Kidney glomerular epithelial cell (primary cell): Measurements from ENCODE around the gene MYCBP.
"Not testable (repeated sequence)": the region's sequence is repeated elsewhere in the genome, so short reads cannot be mapped to it uniquely, and the experiment has no call there.

ENCODE experiments used
- DNase-seq: peaks from one replicate; lab custom pipeline; 2025; lab: John Stamatoyannopoulos, UW

Gene MYCBP

GRCh38 chr1:38867208-38867607, 5.9 kb downstream of the MYCBP start:
- DNase-seq = no peak

DNA sequence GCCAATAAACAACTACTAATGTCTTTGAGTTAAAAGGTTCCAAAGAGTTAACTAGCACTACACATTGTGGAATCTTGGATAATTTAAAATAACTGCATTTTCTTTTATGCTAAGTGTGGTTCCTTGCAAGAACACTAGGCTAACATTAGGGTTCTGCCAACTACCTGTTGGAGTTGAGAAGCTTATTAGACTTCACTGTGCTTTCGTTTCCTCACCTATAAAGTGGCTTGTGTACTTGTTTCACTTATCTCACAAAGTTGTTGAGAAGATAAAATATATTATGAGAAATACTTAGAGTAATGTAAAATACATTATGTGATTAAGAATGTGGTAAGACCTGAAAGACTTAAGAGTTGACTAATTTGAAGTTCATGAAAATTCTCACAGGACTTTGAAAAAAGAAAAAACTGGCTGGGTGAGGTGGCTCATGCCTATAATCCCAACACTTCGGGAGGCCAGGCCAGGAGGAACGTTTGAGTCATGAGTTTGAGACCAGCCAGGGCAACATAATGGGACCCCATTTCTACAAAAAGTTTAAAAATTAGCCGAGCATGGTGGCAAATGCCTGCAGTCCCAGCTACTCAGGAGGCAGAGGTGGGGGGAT, 7.9 kb downstream of the MYCBP start:
- DNase-seq = no peak

DNA sequence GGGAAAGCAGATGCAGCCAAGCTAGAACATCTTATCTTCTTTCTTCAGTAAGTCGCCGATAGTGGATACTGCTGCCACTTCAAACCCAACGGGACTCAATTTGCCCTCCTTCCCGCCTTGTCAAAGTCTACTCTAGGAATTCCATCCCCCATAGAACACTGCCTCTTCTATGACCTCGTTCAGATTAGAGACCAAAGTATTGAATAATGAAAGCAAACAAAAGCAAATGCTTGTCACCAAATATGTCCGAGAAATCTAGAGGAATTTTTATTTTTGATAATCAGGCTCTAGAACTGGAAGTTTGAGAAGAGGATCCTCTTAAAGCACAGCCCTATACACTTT, 12.7 kb downstream of the MYCBP start:
- no peak for DNase-seq

DNA sequence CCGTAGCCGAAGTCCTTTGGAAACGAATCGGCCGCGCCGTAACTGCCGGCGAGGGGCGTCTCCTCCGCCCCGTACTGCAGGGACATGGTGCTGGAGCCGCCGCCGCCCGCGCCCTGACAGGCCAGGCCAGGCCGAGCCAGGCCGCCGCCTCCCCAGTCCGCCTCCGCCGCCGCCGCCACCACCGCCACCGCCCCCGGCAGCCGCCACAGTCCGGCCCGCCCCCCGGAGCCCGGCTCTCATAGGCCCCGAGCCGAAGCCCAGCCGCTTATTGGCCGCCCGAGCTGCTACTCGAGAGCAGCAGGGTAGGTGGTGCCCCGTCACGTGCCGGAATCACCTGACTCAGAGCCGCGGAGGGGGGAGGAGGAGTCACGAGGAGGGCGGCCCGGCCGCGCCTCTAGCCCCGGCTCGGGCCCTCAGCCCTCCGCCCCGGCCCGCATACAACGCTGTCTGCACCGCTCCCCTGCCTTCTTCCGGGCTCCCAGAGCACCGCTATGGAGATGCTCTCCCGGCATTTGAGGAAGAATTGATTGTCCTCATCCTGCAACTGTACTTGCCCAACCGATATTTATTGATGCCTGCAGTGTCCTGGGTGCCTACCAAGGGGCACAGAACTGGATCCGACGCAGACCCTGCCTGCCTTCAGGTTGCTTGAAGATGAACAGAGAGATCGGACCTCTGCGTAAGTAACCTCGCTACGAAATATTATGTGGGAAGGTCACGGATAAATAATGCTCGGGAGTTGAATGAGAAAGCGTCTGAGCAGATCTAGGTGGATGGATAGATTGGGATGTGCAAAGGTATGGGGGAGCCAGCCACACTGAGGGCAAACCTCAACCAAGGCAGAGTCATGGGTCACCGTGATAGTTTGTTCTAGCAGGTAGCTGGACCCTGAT, 13.3 kb downstream of the MYCBP start, which contains the start of gene RRAGC:
Gene RRAGC, minus strand, starts transcription at position 212 of the 893 bp plus-strand sequence. Its CDS starts 126 bp downstream, at position 86.
- peak; percentile 94 for DNase-seq

DNA sequence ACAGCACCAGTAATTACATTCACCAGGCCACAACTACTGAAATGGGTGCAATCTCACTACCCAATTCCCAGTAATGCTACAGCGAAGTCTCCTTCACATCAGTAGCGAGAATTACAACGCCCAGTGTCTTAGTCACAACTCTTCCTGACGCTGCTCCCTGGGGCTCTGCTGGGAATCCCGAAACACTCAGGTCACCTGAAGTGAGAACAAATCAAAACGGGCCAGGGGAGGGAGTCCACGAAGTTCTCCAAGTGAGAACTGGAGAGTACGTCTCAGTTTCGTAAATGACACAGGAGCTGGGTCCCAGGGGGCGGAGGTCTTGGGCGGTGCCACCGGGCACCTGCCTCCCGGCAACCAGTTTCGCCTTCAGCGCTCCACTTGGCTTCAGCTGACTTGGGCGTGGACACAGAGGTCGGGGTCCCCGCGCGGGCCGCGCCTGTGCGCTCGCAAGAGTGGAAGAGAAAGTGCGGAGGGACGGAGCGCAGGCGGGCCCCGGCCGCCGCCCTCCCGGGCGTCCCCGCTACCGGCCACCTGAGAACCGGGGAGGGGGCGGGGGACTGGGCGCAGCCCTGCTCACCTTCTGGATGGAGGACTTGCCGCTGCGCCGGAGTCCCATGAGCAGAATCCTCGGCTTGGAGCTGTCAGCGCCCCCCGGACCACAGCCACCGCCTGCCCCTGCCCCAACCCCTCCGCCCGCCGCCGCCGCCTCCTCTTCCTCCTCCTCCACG, 14.2 kb downstream of the MYCBP start:
- peak; percentile 73 for DNase-seq

DNA sequence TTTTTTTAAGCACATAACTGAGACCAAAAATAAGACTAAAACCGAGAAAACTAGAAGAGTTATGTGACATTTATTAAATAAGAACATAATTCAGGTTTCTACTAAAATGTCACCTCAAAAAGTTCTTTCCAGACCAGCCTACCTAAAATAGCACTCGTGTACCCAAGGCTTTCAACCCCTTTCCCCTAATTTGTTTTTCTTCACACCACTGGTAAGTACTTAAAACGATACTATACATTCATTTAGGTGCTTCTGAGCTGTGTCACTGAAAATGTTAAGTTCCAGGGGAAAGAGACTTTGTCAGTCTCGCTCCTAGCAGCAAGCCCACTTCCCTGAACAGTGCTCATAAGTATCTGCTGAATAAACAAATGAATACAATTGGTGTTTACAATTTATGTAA, 20.4 kb downstream of the MYCBP start:
- DNase-seq = no peak

GRCh38 chr1:38848071-38848470, 25.1 kb downstream of the MYCBP start:
- no peak for DNase-seq

DNA sequence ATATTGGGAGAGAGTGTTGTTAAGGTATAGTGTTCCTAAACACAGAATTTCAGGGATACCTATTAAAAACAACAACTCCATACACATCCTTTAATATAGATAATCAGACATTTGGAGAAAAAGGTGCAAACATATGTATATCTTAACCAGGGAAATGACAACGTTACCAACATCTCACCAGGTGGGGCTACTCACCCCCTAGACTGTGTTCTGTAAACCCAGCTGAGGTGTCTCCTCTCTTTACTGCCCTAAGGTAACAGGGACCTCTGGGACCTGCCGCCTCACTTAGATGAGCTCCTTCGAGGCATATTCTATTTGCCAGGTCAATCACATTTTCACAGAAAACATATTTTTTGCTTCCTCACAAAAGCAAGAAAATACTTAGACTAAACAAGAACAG, 26.9 kb downstream of the MYCBP start:
- no peak for DNase-seq

DNA sequence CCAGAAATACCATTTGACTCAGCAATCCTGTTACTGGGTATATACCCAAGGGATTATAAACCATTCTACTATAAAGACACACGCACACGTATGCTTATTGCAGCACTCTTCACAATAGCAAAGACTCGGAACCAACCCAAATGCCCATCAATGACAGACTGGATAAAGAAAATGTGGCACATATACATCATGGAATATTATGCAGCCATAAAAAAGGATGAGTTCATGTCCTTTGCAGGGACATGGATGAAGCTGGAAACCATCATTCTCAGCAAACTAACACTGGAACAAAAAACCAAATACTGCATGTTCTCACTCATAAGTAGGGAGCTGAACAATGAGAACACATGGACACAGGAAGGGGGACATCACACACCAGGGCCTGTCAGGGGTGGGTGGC, 28.1 kb downstream of the MYCBP start:
- DNase-seq = not testable (repeated sequence)

GRCh38 chr1:38840281-38840680, 32.9 kb downstream of the MYCBP start:
- DNase-seq = no peak

GRCh38 chr1:38839363-38839762, 33.8 kb downstream of the MYCBP start:
- no peak for DNase-seq

- DNase-seq = not testable (repeated sequence)
Observed at GRCh38 chr1:38836316-38836715, 36.8 kb downstream of the MYCBP start.

DNA sequence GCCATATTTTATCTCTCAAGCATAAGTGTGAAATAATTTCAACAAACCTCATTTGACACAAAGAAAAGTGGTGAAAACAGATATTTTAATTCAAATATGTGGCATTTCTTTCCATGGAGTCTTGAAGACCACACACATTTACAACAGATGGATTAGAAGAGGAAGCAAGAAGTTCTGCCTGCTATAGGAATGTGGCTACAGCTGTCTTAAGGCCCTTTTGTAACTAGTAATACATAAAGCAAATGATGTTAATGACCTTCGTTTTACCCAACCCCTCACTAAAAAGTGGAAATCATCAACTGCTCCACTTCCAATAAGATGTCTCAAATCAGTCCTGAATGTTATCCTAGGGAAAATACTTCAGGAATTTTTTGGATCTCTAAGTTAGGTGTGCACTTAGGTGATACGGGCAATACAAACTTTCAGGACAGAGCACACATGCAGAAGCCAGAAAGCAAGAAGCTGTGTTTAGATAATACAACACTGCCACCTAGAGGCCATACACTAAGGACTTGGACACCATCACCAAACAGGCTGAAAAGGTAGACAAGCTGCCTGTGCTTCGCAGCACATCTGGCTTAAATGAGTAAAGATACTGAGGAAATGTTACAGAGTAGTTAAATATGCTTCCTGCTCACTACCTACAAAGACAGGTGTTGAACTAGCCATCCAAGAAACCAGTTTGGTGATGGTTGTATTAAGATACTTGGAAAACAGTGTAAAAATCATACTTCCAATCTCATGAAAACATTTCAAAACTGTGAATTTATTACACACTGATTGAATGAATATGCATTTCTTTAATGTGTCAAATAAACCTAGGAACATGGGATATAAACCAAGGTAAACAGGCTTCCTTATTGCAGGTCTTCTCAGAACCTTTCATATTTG, 38.0 kb downstream of the MYCBP start:
- DNase-seq = peak; percentile 85

DNA sequence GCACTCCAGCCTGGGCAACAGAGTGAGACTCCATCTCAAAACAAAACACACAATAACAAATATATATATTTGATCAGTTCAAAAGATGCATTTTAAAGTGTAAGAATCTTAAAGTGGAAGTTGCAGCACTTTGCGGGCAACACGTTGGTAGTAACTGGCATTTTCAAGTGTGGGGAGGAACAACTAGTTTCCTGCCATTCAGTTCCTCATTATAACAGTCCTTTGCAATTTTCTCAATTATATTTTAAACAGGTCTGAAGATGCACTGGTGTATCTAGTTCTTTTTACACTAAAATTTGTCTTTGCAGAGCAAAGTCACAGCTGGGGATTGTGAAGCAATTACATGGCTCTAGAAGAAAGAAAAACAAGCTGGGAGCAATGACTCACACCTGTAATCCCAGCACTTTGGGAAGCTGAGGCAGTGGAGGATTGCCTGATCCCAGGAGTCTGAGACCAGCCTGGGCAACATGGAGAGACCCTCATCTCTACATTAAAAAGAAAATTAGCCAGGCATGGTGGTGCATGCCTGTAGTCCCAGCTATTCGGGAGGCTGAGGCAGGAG, 38.8 kb downstream of the MYCBP start:
- no peak for DNase-seq

DNA sequence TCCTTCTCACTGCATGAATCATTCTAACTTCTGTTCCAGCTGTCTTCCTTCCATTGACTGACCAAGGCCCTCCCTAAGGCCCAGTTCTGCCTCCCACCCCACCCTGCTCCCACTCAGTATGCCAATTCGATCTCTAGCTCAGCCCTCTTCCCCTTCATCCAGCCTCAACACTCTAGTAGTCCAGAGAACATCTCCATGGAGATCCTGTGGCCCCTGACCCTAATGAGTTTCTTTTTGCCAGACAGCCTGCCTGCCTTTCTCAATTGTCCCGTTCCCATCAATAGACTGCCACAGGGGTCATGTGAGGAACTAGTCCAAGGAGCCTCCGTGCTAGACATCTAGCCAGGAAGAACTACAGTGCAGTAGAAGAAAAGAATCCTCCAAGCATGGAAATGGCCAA, 40.0 kb downstream of the MYCBP start:
- DNase-seq = no peak

DNA sequence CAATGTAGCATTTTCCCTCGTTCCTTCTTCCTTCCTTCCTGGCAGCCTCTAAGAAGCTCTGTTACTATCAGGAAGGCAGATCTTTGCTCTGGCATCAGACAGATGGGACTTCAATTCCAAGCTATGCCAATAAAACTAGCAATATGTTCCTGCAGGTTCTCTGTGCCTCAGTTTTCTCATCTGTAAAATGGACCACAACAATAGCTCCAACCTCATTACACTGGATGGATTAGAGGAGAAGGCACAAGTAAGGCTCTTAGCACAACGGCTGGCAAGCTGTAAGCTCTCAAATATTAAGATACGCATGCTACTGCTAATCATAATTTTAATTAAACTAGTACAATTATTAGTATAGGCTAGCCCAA, 40.8 kb downstream of the MYCBP start:
- DNase-seq = no peak

GRCh38 chr1:38831731-38832369, 41.3 kb downstream of the MYCBP start:
- DNase-seq = no peak

DNA sequence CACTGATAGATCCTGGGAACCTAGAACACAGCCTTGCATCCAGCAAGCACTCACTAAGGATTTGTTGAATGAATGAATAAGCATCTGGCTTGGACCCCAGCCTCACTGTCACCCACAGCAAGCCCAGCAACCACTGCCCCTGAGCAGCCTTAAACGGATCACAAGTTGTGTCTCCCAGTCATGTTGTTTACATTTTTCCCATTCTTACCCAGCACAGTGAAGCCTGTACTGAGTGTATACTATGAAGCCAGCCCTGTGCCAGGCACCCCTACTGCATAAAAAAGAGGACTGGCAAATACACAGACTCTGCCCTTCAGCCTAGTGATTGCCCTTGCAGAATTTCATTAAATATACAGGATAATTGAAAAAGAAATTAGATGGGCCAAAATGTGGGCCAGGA, 43.8 kb downstream of the MYCBP start:
- DNase-seq = no peak

DNA sequence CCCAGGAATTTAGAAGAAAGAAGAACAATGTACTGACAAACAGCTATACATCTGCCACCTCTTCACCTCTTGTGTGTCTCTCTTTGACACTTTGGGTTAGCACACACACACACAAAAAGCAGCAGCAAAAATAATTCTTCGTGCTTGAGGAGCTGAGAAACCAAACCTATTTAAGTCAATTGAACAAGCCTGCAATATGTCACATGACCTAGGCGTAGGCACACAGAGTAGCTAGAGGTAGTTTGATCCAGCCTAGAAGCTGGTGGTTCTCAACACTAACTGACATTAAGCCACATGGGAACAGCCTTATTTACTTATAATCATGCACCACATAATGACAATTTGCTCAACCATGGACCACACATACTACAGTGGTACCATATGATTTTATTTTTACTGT, 45.8 kb downstream of the MYCBP start:
- DNase-seq = no peak

GRCh38 chr1:38826886-38827285, 46.3 kb downstream of the MYCBP start:
- DNase-seq = no peak

- no peak for DNase-seq
Observed at GRCh38 chr1:38826262-38826661, 46.9 kb downstream of the MYCBP start.
